CD4-positive, alpha-beta T cell treated with Interleukin-17A for 4 hours (primary cell): ENCODE data around the gene DNAAF3.

ENCODE experiments used
- DNase-seq: peaks from one replicate; pipeline ENCODE4 v3.0.0-alpha.2; 2020; ENCODE audit warnings: mixed read lengths

The DNAAF3 gene

GRCh38 chr19:55115446-55116065 is 50.9 kb downstream of the DNAAF3 start:
- no peak for DNase-seq

GRCh38 chr19:55114566-55115145 is 51.8 kb downstream of the DNAAF3 start:
- no peak for DNase-seq

GRCh38 chr19:55113570-55114039 is 52.8 kb downstream of the DNAAF3 start:
- DNase-seq = no peak

- no peak for DNase-seq
These were observed 53.4 kb downstream of the DNAAF3 start for GRCh38 chr19:55112777-55113569.

GRCh38 chr19:55112246-55112776 is 54.1 kb downstream of the DNAAF3 start:
- no peak for DNase-seq

GRCh38 chr19:55111238-55111831 is 55.1 kb downstream of the DNAAF3 start:
- DNase-seq = no peak

- no peak for DNase-seq
These were observed 56.7 kb downstream of the DNAAF3 start for GRCh38 chr19:55109527-55110291.
